Measurements from ENCODE around the gene FGF3. TPM values are rescaled to one million over a fixed set of nuclear protein-coding genes. Genes with fewer than 3 reads are reported as not detected.

Gene FGF3
- polyA plus RNA-seq, 1 donor from 2014 or later, result 3.7 TPM

DNA sequence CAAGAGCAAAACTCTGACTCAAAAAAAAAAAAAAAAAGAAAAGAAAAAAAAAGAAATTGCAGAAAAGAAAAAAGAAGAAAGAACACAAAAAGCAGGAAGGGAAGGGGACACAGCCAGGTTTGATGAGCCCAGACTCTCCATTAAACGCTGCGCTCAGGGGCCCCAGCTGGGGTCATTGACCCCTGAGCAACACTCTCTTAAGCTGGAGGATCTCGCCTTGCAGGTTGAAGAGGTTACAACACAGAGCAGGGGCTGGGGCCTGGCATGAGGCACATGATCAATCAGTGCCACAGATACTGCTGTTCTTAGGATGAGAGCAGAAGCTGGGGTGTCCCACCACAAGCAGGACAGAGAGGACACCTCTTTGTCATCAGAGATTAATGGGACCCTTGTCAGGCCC lies 7.8 kb downstream of the FGF3 start:
- TF ChIP-seq EZH2 (IDR thresholded peaks at IDR 0.05; ENCODE audit: borderline replicate concordance, insufficient read depth, low read length, poor library complexity, severe bottlenecking), result no peak
- TF ChIP-seq, protein P1, sequence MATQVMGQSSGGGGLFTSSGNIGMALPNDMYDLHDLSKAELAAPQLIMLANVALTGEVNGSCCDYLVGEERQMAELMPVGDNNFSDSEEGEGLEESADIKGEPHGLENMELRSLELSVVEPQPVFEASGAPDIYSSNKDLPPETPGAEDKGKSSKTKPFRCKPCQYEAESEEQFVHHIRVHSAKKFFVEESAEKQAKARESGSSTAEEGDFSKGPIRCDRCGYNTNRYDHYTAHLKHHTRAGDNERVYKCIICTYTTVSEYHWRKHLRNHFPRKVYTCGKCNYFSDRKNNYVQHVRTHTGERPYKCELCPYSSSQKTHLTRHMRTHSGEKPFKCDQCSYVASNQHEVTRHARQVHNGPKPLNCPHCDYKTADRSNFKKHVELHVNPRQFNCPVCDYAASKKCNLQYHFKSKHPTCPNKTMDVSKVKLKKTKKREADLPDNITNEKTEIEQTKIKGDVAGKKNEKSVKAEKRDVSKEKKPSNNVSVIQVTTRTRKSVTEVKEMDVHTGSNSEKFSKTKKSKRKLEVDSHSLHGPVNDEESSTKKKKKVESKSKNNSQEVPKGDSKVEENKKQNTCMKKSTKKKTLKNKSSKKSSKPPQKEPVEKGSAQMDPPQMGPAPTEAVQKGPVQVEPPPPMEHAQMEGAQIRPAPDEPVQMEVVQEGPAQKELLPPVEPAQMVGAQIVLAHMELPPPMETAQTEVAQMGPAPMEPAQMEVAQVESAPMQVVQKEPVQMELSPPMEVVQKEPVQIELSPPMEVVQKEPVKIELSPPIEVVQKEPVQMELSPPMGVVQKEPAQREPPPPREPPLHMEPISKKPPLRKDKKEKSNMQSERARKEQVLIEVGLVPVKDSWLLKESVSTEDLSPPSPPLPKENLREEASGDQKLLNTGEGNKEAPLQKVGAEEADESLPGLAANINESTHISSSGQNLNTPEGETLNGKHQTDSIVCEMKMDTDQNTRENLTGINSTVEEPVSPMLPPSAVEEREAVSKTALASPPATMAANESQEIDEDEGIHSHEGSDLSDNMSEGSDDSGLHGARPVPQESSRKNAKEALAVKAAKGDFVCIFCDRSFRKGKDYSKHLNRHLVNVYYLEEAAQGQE (IDR thresholded peaks at IDR 0.05; ENCODE audit: borderline replicate concordance), result no peak
- no peak for TF ChIP-seq RAD21 (conservative IDR thresholded peaks at IDR 0.05)
- no peak for TF ChIP-seq TAF1 (IDR thresholded peaks at IDR 0.05; ENCODE audit: low read depth)
- TF ChIP-seq, protein P2, sequence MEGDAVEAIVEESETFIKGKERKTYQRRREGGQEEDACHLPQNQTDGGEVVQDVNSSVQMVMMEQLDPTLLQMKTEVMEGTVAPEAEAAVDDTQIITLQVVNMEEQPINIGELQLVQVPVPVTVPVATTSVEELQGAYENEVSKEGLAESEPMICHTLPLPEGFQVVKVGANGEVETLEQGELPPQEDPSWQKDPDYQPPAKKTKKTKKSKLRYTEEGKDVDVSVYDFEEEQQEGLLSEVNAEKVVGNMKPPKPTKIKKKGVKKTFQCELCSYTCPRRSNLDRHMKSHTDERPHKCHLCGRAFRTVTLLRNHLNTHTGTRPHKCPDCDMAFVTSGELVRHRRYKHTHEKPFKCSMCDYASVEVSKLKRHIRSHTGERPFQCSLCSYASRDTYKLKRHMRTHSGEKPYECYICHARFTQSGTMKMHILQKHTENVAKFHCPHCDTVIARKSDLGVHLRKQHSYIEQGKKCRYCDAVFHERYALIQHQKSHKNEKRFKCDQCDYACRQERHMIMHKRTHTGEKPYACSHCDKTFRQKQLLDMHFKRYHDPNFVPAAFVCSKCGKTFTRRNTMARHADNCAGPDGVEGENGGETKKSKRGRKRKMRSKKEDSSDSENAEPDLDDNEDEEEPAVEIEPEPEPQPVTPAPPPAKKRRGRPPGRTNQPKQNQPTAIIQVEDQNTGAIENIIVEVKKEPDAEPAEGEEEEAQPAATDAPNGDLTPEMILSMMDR (IDR thresholded peaks at IDR 0.05; ENCODE audit: poor library complexity, severe bottlenecking), result no peak
- no peak for TF ChIP-seq SMC3 (conservative IDR thresholded peaks at IDR 0.05; ENCODE audit: poor library complexity)
- no peak for TF ChIP-seq POLR2AphosphoS5 (IDR thresholded peaks at IDR 0.05)
- TF ChIP-seq EP300 (conservative IDR thresholded peaks at IDR 0.05; ENCODE audit: poor library complexity, severe bottlenecking), result no peak
- TF ChIP-seq MXI1 (conservative IDR thresholded peaks at IDR 0.05; ENCODE audit: poor library complexity, severe bottlenecking), result no peak

DNA sequence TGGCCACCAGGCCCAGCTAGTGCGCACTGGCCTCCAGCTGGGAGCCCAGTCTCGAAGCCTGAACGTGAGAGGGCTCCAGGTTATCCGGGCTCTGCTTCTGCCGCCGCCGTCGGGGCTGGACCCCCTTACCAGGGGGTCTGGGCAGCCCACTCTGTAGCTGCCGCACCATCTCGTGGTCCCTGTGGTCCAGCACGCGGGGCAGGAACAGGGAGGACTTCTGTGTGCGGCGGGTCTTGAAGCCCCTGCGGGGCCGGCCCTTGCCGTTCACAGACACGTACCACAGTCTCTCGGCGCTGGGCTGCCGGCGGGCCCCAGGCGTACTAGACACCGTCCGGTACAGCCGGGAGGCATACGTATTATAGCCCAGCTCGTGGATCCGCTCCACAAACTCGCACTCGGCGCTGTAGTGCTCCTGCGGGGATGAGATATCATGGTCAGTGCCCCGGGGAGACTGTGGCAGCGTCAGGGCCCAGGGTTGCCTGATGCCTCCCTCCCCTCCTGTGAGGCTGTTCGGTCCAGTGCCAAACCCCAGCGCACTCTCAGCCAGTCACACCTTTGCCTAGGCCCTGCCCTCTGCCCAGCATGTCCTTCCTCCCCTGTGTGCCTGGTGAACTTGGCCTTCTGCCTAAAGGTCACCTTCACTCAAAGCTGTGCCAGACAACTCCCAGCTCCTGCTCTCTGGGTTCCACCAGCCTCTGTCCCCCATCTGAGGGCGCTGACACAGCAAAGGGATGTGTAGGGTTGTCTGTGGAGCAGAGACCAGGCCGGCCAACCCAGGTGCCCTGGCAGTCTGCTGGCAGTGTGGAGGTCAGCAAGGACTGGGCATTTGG lies 8.7 kb downstream of the FGF3 start:
- no peaks in the 10 kb centered on the region for H4K20me1 ChIP-seq (ENCODE audit: insufficient read depth)
- no peaks in the 10 kb centered on the region for H3K79me2 ChIP-seq (replicated peaks; ENCODE audit: insufficient read depth, low read length)
- H3F3A ChIP-seq (ENCODE audit: insufficient read depth, low read length, poor library complexity, severe bottlenecking), result no peaks in the 10 kb centered on the region
- no peak overlapping the region for H3K27ac ChIP-seq (ENCODE audit: low read length)
- TF ChIP-seq, protein P1 (IDR thresholded peaks at IDR 0.05; ENCODE audit: borderline replicate concordance), result no peak
- no peak for TF ChIP-seq SMC3 (conservative IDR thresholded peaks at IDR 0.05; ENCODE audit: poor library complexity)
- TF ChIP-seq RAD21 (conservative IDR thresholded peaks at IDR 0.05), result no peak
- TF ChIP-seq TAF1 (IDR thresholded peaks at IDR 0.05; ENCODE audit: low read depth), result no peak
- no peak for TF ChIP-seq EZH2 (IDR thresholded peaks at IDR 0.05; ENCODE audit: borderline replicate concordance, insufficient read depth, low read length, poor library complexity, severe bottlenecking)
- TF ChIP-seq POLR2AphosphoS5 (IDR thresholded peaks at IDR 0.05), result no peak
- TF ChIP-seq, protein P2 (IDR thresholded peaks at IDR 0.05; ENCODE audit: poor library complexity, severe bottlenecking), result no peak
- TF ChIP-seq EP300 (conservative IDR thresholded peaks at IDR 0.05; ENCODE audit: poor library complexity, severe bottlenecking), result no peak
- TF ChIP-seq MXI1 (conservative IDR thresholded peaks at IDR 0.05; ENCODE audit: poor library complexity, severe bottlenecking), result no peak
- no peaks in the 10 kb centered on the region for H3K36me3 ChIP-seq (ENCODE audit: insufficient read depth, low read length)
- H3K4me3 ChIP-seq (ENCODE audit: low read length), result no peak overlapping the region
- H3K4me2 ChIP-seq (ENCODE audit: low read length), result no peak overlapping the region
- H3K9me2 ChIP-seq (ENCODE audit: insufficient read depth, low read length), result no peaks in the 10 kb centered on the region
- no peaks in the 10 kb centered on the region for H3K9me3 ChIP-seq (ENCODE audit: low read length)
- H3K9ac ChIP-seq (ENCODE audit: low read length), result no peak overlapping the region
- no peaks in the 10 kb centered on the region for H3K27me3 ChIP-seq (ENCODE audit: insufficient read depth, low read depth, low read length)
- H2AFZ ChIP-seq (ENCODE audit: low read depth, low read length), result no peak overlapping the region

More for the DNA sequence above, 7.8 kb downstream of the FGF3 start:
- Histone ChIP-seq H3F3A (ENCODE audit: insufficient read depth, low read length, poor library complexity, severe bottlenecking) (no peaks in the 10 kb centered on the region), H4K20me1 (ENCODE audit: insufficient read depth) (no peaks in the 10 kb centered on the region), H3K4me3 (ENCODE audit: low read length) (no peak overlapping the region), H3K4me2 (ENCODE audit: low read length) (no peak overlapping the region), H3K27ac (ENCODE audit: low read length) (no peak overlapping the region), H3K9me3 (ENCODE audit: low read length) (no peaks in the 10 kb centered on the region), H3K79me2 (replicated peaks; ENCODE audit: insufficient read depth, low read length) (peaks cover 2% of the 10 kb centered on the region), H3K27me3 (ENCODE audit: insufficient read depth, low read depth, low read length) (peaks cover 8% of the 10 kb centered on the region), H3K36me3 (ENCODE audit: insufficient read depth, low read length) (no peaks in the 10 kb centered on the region), H3K9me2 (ENCODE audit: insufficient read depth, low read length) (no peaks in the 10 kb centered on the region), H2AFZ (ENCODE audit: low read depth, low read length) (no peak overlapping the region), H3K9ac (ENCODE audit: low read length) (no peak overlapping the region)

Measured in neural cell (in vitro differentiated cells).